ENCODE measurements around the gene FMO3. TPM values are rescaled to one million over a fixed set of nuclear protein-coding genes. Genes with fewer than 3 reads are reported as not detected.

FMO3 gene
- total RNA-seq, 1 experiment from 2014 or later = not detected

DNA sequence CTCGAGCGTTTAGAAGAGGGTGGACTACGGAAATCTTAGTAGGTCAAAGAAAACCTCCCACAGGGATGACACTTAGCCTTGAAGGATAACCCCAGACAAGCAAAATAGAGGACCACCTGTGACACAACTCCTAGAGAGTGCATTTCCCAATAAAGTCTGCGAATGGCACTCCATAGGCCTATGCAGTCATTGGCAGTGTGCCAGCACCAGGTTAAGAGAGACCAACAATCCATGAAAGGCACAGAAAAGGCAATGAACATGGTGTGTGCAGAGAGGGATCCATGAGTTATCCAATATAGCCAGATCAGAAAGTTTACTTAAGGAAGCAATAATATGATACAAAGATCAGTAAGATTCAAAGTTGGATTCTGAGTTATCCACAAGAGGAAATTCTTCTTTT is 49.2 kb downstream of the FMO3 start:
- no peaks in the 10 kb centered on the region for H3K27me3 Mint-ChIP-seq (ENCODE audit: low read depth)

DNA sequence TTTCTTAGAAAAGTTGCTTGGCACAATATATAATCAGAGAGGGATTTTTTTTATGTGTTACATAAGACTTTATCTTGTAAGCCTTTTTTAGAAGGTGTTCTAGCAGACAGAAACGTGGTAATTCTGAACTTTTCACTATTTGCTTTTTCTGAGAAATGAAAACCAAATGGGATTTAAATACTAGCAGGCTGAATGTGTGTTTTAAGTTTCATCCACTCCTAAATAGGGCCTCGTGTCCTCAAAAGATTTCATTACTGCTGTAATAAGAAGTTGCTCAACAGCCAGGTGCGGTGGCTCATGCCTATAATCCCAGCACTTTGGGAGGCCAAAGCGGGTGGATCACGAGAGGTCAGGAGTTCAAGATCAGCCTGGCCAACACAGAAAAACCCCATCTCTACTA is 49.7 kb downstream of the FMO3 start:
- Mint-ChIP-seq H3K9me3 (no peaks in the 10 kb centered on the region), H3K4me1 (peaks cover 33% of the 10 kb centered on the region), H3K27ac (no peak overlapping the region), H3K4me3 (no peak overlapping the region), H3K36me3 (no peaks in the 10 kb centered on the region), H3K27me3 (ENCODE audit: low read depth) (no peaks in the 10 kb centered on the region)
- ATAC-seq = no peak
- ChIA-PET CTCF (interaction anchor here (2.3 to 2.9 kb wide), 2 partner anchors 86 to 173 kb away, joined by 12 to 19 read pairs; partner anchors contain the start of gene FMO4), POLR2A (interaction anchor here (0.7 kb wide), 1 partner anchor 358 kb away, joined by 3 read pairs; no protein-coding TSS in a partner anchor)
- DNase-seq (ENCODE audit: low spot score) = no peak
- TF ChIP-seq, protein P1, sequence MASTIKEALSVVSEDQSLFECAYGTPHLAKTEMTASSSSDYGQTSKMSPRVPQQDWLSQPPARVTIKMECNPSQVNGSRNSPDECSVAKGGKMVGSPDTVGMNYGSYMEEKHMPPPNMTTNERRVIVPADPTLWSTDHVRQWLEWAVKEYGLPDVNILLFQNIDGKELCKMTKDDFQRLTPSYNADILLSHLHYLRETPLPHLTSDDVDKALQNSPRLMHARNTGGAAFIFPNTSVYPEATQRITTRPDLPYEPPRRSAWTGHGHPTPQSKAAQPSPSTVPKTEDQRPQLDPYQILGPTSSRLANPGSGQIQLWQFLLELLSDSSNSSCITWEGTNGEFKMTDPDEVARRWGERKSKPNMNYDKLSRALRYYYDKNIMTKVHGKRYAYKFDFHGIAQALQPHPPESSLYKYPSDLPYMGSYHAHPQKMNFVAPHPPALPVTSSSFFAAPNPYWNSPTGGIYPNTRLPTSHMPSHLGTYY (CRISPR knock-in tag; IDR thresholded peaks at IDR 0.05) = no peak
- TF ChIP-seq, protein P2, sequence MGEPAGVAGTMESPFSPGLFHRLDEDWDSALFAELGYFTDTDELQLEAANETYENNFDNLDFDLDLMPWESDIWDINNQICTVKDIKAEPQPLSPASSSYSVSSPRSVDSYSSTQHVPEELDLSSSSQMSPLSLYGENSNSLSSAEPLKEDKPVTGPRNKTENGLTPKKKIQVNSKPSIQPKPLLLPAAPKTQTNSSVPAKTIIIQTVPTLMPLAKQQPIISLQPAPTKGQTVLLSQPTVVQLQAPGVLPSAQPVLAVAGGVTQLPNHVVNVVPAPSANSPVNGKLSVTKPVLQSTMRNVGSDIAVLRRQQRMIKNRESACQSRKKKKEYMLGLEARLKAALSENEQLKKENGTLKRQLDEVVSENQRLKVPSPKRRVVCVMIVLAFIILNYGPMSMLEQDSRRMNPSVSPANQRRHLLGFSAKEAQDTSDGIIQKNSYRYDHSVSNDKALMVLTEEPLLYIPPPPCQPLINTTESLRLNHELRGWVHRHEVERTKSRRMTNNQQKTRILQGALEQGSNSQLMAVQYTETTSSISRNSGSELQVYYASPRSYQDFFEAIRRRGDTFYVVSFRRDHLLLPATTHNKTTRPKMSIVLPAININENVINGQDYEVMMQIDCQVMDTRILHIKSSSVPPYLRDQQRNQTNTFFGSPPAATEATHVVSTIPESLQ (CRISPR knock-in tag; IDR thresholded peaks at IDR 0.05) = no peak
- TF ChIP-seq RELA (CRISPR knock-in tag; IDR thresholded peaks at IDR 0.05; ENCODE audit: borderline replicate concordance) = no peak
- TF ChIP-seq NFATC4 (CRISPR knock-in tag; IDR thresholded peaks at IDR 0.05) = no peak
- TF ChIP-seq, protein P3, sequence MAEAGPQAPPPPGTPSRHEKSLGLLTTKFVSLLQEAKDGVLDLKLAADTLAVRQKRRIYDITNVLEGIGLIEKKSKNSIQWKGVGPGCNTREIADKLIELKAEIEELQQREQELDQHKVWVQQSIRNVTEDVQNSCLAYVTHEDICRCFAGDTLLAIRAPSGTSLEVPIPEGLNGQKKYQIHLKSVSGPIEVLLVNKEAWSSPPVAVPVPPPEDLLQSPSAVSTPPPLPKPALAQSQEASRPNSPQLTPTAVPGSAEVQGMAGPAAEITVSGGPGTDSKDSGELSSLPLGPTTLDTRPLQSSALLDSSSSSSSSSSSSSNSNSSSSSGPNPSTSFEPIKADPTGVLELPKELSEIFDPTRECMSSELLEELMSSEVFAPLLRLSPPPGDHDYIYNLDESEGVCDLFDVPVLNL (CRISPR knock-in tag; IDR thresholded peaks at IDR 0.05; ENCODE audit: borderline replicate concordance, low read depth) = no peak
- no peak for TF ChIP-seq ZNF232 (CRISPR knock-in tag; IDR thresholded peaks at IDR 0.05)
- no peak for TF ChIP-seq ETV6 (CRISPR knock-in tag; IDR thresholded peaks at IDR 0.05)
- no peak for TF ChIP-seq MYBL2 (CRISPR knock-in tag; IDR thresholded peaks at IDR 0.05)

More for the DNA sequence above, 49.2 kb downstream of the FMO3 start:
- Mint-ChIP-seq H3K9me3 (no peaks in the 10 kb centered on the region), H3K4me3 (no peak overlapping the region), H3K27ac (no peak overlapping the region), H3K4me1 (peaks cover 33% of the 10 kb centered on the region), H3K36me3 (no peaks in the 10 kb centered on the region)
- CTCF ChIA-PET = no interaction called here
- POLR2A ChIA-PET = no interaction called here
- no peak for ATAC-seq
- no peak for TF ChIP-seq ZBTB21 (CRISPR knock-in tag; IDR thresholded peaks at IDR 0.05; ENCODE audit: borderline replicate concordance)
- TF ChIP-seq CBFB (CRISPR knock-in tag; IDR thresholded peaks at IDR 0.05; ENCODE audit: low read depth) = no peak
- no peak for DNase-seq (ENCODE audit: low spot score)

- no peak overlapping the region for H3K4me3 Mint-ChIP-seq
- no peak overlapping the region for H3K27ac Mint-ChIP-seq
- DNase-seq (ENCODE audit: low spot score) (no peak), ATAC-seq (no peak)
- POLR2A ChIA-PET = interaction anchor here (0.7 kb wide), 1 partner anchor 357 kb away, joined by 3 read pairs; no protein-coding TSS in a partner anchor
- H3K36me3 Mint-ChIP-seq = no peaks in the 10 kb centered on the region
- peaks cover 33% of the 10 kb centered on the region for H3K4me1 Mint-ChIP-seq
- H3K9me3 Mint-ChIP-seq = no peaks in the 10 kb centered on the region
- no peaks in the 10 kb centered on the region for H3K27me3 Mint-ChIP-seq (ENCODE audit: low read depth)
- CTCF ChIA-PET = interaction anchor here (1.0 to 2.9 kb wide), 6 partner anchors 12 to 174 kb away, joined by 3 to 19 read pairs (median 6); partner anchors contain the start of gene FMO4
- TF ChIP-seq SMAD3 (CRISPR knock-in tag; IDR thresholded peaks at IDR 0.05; ENCODE audit: borderline replicate concordance) (no peak), MYBL2 (CRISPR knock-in tag; IDR thresholded peaks at IDR 0.05) (no peak), RELA (CRISPR knock-in tag; IDR thresholded peaks at IDR 0.05; ENCODE audit: borderline replicate concordance) (no peak), ZNF232 (CRISPR knock-in tag; IDR thresholded peaks at IDR 0.05) (no peak), ZNF138 (CRISPR knock-in tag; conservative IDR thresholded peaks at IDR 0.05) (no peak), TCF7 (CRISPR knock-in tag; IDR thresholded peaks at IDR 0.05; ENCODE audit: low read depth) (no peak), ZNF219 (CRISPR knock-in tag; IDR thresholded peaks at IDR 0.05; ENCODE audit: borderline replicate concordance) (no peak), ATF3 (CRISPR knock-in tag; conservative IDR thresholded peaks at IDR 0.05) (no peak), NR1H2 (CRISPR knock-in tag; IDR thresholded peaks at IDR 0.05) (no peak)
- TF ChIP-seq, protein P4, sequence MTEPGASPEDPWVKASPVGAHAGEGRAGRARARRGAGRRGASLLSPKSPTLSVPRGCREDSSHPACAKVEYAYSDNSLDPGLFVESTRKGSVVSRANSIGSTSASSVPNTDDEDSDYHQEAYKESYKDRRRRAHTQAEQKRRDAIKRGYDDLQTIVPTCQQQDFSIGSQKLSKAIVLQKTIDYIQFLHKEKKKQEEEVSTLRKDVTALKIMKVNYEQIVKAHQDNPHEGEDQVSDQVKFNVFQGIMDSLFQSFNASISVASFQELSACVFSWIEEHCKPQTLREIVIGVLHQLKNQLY (CRISPR knock-in tag; IDR thresholded peaks at IDR 0.05) = no peak
- TF ChIP-seq, protein P5, sequence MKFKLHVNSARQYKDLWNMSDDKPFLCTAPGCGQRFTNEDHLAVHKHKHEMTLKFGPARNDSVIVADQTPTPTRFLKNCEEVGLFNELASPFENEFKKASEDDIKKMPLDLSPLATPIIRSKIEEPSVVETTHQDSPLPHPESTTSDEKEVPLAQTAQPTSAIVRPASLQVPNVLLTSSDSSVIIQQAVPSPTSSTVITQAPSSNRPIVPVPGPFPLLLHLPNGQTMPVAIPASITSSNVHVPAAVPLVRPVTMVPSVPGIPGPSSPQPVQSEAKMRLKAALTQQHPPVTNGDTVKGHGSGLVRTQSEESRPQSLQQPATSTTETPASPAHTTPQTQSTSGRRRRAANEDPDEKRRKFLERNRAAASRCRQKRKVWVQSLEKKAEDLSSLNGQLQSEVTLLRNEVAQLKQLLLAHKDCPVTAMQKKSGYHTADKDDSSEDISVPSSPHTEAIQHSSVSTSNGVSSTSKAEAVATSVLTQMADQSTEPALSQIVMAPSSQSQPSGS (CRISPR knock-in tag; IDR thresholded peaks at IDR 0.05; ENCODE audit: borderline replicate concordance, low read depth) = no peak
- TF ChIP-seq, protein P6, sequence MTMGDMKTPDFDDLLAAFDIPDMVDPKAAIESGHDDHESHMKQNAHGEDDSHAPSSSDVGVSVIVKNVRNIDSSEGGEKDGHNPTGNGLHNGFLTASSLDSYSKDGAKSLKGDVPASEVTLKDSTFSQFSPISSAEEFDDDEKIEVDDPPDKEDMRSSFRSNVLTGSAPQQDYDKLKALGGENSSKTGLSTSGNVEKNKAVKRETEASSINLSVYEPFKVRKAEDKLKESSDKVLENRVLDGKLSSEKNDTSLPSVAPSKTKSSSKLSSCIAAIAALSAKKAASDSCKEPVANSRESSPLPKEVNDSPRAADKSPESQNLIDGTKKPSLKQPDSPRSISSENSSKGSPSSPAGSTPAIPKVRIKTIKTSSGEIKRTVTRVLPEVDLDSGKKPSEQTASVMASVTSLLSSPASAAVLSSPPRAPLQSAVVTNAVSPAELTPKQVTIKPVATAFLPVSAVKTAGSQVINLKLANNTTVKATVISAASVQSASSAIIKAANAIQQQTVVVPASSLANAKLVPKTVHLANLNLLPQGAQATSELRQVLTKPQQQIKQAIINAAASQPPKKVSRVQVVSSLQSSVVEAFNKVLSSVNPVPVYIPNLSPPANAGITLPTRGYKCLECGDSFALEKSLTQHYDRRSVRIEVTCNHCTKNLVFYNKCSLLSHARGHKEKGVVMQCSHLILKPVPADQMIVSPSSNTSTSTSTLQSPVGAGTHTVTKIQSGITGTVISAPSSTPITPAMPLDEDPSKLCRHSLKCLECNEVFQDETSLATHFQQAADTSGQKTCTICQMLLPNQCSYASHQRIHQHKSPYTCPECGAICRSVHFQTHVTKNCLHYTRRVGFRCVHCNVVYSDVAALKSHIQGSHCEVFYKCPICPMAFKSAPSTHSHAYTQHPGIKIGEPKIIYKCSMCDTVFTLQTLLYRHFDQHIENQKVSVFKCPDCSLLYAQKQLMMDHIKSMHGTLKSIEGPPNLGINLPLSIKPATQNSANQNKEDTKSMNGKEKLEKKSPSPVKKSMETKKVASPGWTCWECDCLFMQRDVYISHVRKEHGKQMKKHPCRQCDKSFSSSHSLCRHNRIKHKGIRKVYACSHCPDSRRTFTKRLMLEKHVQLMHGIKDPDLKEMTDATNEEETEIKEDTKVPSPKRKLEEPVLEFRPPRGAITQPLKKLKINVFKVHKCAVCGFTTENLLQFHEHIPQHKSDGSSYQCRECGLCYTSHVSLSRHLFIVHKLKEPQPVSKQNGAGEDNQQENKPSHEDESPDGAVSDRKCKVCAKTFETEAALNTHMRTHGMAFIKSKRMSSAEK (CRISPR knock-in tag; IDR thresholded peaks at IDR 0.05; ENCODE audit: borderline replicate concordance) = no peak
Observed at GRCh38 chr1:171140956-171141687, 50.4 kb downstream of the FMO3 start.
